GM19023 (cell line): ENCODE data around the gene AUTS2.
A peak's percentile ranks its signal among the peaks of the same experiment; 100 is the strongest.

Source experiments
- ATAC-seq: cut with Tn5 transposase; IDR thresholded peaks from one replicate; pipeline ENCODE4 v1.9.1; 2021; ENCODE audit warnings: mild to moderate bottlenecking, moderate library complexity; ENCODE audit not compliant: unreplicated experiment

AUTS2 gene

GRCh38 chr7:69683002-69683401, 84.7 kb downstream of the AUTS2 start:
- no peak for ATAC-seq

GRCh38 chr7:69684369-69685292, 86.4 kb downstream of the AUTS2 start:
- ATAC-seq = no peak

GRCh38 chr7:69685293-69685631, 87.0 kb downstream of the AUTS2 start:
- no peak for ATAC-seq

GRCh38 chr7:69686366-69686765, 88.1 kb downstream of the AUTS2 start:
- ATAC-seq = no peak

GRCh38 chr7:69687739-69688433, 89.6 kb downstream of the AUTS2 start:
- no peak for ATAC-seq

- ATAC-seq = no peak
Observed at GRCh38 chr7:69690329-69690728, 92.1 kb downstream of the AUTS2 start.

GRCh38 chr7:69691327-69691726, 93.1 kb downstream of the AUTS2 start:
- no peak for ATAC-seq

- no peak for ATAC-seq
Observed at GRCh38 chr7:69691734-69692133, 93.5 kb downstream of the AUTS2 start.

GRCh38 chr7:69692611-69693010, 94.3 kb downstream of the AUTS2 start:
- no peak for ATAC-seq

GRCh38 chr7:69693042-69693441, 94.8 kb downstream of the AUTS2 start:
- no peak for ATAC-seq

GRCh38 chr7:69696054-69696591, 97.8 kb downstream of the AUTS2 start:
- peak; percentile 88 for ATAC-seq

GRCh38 chr7:69696686-69697685, 98.7 kb downstream of the AUTS2 start:
- ATAC-seq = no peak

GRCh38 chr7:69698109-69698825, 100.0 kb downstream of the AUTS2 start:
- ATAC-seq = no peak

- ATAC-seq = no peak
Observed at GRCh38 chr7:69699931-69700330, 101.7 kb downstream of the AUTS2 start.

GRCh38 chr7:69700331-69700730, 102.1 kb downstream of the AUTS2 start:
- no peak for ATAC-seq

- no peak for ATAC-seq
Observed at GRCh38 chr7:69701288-69701687, 103.0 kb downstream of the AUTS2 start.

- ATAC-seq = no peak
Observed at GRCh38 chr7:69702357-69702756, 104.1 kb downstream of the AUTS2 start.

- ATAC-seq = no peak
Observed at GRCh38 chr7:69703099-69703498, 104.8 kb downstream of the AUTS2 start.

GRCh38 chr7:69706070-69706469, 107.8 kb downstream of the AUTS2 start:
- ATAC-seq = no peak

GRCh38 chr7:69708857-69709256, 110.6 kb downstream of the AUTS2 start:
- ATAC-seq = no peak
